C4-2B (cell line): ENCODE measurements around the gene AUTS2.

Experiments
- ZFX ChIP-seq: fragments of 450-650 bp; IDR thresholded peaks from 2 replicates; pipeline ENCODE4 v1.6.1; 2017
- TF ChIP-seq, protein P1 (sequence below): fragments of 450-650 bp; conservative IDR thresholded peaks from 2 replicates; pipeline ENCODE4 v1.5.1; 2017; ENCODE audit warnings: mild to moderate bottlenecking

DNA sequence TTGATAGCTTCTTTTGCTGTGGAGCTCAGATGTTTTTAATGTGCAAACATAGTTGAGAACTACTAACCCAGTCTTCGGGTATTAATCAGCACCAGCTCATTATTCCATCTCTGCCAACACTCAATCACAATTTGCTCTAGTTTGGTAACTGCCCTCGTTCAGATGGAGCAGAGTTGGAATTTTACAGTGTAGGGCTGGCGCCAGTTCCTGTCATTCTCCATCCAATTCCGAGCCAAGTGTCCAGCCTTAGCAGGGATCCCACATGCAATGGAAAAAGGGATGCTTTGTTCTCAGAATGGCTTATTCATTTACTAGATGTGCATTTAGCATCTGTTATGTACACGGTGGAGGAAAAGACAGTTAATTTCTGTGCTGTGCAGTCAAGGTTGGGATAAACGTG, 1029.2 kb downstream of the AUTS2 start:
- TF ChIP-seq, protein P1, sequence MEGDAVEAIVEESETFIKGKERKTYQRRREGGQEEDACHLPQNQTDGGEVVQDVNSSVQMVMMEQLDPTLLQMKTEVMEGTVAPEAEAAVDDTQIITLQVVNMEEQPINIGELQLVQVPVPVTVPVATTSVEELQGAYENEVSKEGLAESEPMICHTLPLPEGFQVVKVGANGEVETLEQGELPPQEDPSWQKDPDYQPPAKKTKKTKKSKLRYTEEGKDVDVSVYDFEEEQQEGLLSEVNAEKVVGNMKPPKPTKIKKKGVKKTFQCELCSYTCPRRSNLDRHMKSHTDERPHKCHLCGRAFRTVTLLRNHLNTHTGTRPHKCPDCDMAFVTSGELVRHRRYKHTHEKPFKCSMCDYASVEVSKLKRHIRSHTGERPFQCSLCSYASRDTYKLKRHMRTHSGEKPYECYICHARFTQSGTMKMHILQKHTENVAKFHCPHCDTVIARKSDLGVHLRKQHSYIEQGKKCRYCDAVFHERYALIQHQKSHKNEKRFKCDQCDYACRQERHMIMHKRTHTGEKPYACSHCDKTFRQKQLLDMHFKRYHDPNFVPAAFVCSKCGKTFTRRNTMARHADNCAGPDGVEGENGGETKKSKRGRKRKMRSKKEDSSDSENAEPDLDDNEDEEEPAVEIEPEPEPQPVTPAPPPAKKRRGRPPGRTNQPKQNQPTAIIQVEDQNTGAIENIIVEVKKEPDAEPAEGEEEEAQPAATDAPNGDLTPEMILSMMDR = no peak
- no peak for TF ChIP-seq ZFX
